ENCODE data around the gene MAGEA6.

The MAGEA6 gene

GRCh38 chrX:152725409-152725808, 44.1 kb downstream of the MAGEA6 start:
- H3K4me3 ChIP-seq (ENCODE audit: low read depth, low read length) = no peak overlapping the region
- H3K27me3 ChIP-seq (ENCODE audit: insufficient read depth, low read depth, severe bottlenecking) = peaks cover 40% of the 10 kb centered on the region
- no peak overlapping the region for H3K27ac ChIP-seq
- TF ChIP-seq CTCF (IDR thresholded peaks at IDR 0.05; ENCODE audit: low read depth, low read length) = no peak
- DNase-seq = no peak
- H3K36me3 ChIP-seq = no peaks in the 10 kb centered on the region
- no peaks in the 10 kb centered on the region for H3K9me3 ChIP-seq (ENCODE audit: severe bottlenecking)

Measured in WERI-Rb-1 (cell line).